Retina (tissue), 1 donor: ENCODE measurements around the gene MBD6.
"Not testable (repeated sequence)": the region's sequence is repeated elsewhere in the genome, so short reads cannot be mapped to it uniquely, and the experiment has no call there.

Experiments
- DNase-seq: peaks from one replicate; pipeline ENCODE4 v3.0.0-alpha.2; 2016

MBD6 gene

DNA sequence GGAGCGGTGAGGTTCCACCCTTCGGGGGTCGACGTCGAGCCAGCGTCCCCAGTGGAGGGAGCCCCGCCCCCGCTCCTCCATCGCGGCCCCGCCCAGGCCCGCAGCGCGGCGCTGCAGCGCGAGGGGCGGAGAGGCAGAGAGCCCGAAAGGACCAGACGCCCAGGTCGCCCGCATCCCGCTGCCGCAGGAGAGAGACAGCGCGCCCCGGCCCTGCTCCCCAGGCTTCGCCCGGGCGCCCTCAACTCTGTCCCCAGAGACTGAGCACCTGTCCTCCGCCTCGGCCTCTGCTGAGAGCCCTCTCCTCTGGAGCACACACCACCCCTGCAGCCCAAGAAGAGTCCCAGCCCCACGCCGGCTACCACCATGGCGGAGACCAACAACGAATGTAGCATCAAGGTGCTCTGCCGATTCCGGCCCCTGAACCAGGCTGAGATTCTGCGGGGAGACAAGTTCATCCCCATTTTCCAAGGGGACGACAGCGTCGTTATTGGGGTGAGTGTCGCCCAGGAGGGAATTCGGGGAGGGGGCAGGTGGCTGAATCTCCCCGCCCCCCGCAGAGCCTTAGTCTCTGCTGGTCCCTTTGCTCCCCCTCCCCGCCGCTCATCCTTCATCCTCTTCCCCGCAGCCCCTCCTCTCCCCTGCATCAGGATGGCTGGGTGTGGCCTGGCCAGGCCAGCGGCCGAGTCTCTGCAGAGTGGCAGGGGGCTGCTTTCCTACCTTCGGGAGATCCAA, 27.5 kb downstream of the MBD6 start, which contains the start of gene KIF5A:
Gene KIF5A, plus strand, starts transcription at position 136 of the 732 bp plus-strand sequence. Its CDS starts 228 bp downstream, at position 364.
- peak; percentile 84 for DNase-seq

DNA sequence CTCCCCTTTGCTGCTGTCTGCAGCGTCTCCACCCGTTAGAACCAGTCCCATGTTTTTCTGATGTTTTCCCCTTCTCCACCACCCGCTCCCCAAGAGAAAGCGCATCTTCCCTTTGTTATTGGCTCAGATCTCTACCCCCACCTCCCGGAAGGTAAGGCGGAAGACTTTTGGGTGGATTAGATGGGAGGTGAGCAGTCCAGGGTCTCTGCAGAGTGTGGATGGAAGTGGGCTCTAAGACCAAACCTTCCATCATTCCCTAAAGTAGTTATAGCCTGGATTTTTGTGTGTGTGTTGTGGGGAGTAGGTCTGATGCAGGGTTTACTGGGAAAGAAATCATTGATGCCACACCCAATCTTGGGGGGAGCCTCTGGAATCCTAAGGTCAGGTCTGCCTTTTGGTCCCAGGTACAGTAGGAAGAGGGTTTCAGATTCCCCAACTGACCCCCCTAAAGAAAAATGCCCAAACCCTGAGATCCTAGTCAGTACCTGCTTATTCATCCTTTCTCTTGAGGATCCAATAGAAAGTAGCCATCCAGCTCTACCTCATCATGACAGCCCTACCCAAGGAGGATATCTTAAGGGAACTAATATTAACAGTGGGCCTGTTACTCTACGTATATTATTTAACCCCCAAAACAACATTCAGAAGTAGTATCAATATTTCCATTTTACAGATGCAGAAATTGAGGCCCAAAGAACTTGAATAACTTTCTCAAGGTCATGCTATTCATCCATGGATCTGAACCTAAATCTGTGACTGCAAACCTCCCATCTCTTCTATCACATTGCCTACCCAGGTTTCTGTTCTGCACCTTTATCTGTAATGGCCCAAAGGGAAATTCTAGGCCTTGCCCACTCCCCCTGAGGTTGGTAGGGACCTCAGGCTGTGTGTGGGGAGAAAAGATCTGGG, 28.3 kb downstream of the MBD6 start:
- DNase-seq = peak; percentile 35

DNA sequence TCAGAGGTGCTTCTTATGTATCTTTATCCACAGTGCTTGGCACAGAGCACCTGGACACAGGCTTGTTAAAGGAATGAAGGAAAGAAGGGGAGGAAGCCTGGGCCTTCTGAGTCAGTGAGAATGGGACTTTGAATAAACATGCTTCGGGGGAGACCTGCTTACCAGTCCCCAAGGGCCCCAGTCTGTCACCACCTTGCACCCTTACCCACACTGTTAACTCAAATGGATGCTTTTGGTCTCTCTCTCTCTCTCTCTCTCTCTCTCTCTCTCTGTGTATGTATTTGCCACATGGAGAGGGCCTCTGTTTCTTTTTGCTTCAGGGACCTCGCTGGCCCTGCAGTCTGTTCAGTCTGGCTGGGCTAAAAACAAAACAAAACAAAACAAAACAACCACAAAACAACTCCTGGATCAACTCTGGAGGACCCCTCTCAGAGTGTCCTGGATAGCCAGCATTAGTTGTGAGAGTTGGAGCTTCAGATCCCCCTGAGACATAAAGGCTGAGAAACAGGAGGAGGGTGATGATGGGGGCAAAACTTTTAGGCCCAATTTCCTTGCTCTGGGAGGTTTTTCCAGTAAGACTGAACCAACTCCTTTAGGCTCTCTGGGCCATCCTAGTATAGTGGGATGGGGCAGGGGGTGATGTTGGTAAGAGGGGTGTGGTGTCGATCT, 29.1 kb downstream of the MBD6 start:
- DNase-seq = no peak

DNA sequence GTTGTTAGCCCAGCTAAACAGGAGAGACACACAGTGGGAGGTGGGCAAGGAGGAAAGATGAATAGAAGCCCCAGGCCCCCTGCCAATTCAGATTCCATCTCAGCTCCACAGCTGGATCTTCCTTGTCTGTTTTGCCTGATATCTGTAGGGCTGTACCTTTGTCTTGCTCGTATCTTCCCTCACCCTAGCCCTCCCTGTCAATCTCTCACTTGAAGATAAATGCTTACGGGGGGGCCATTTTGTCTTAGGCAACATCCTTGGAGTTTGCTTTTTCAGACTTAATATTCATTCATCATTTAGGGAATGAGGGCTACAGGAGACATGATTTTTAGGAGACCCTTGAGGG, 29.7 kb downstream of the MBD6 start:
- DNase-seq = no peak

DNA sequence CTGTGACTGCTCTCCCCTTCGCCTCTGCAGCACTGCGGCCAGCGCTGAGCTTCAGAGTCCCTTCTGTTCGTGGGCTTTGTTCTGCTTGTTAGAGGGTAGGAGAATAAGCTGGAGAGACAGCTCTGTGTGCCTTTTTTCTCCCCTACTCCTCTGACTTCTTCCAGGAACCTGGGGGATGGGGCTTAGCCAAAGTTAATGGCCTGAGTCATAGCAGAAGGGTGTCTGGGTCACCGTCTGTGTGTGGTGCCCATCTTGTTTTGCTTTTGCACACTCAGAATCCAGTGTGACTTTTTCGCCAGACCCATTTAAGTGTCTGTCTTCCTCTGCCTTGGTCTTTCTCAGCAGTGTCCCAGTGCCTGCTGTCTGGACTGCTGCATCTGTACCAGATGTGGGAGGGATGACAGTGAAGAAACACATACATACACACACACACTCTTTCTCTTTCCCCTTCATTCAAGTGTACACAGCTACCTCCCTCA, 30.2 kb downstream of the MBD6 start:
- DNase-seq = peak; percentile 41

DNA sequence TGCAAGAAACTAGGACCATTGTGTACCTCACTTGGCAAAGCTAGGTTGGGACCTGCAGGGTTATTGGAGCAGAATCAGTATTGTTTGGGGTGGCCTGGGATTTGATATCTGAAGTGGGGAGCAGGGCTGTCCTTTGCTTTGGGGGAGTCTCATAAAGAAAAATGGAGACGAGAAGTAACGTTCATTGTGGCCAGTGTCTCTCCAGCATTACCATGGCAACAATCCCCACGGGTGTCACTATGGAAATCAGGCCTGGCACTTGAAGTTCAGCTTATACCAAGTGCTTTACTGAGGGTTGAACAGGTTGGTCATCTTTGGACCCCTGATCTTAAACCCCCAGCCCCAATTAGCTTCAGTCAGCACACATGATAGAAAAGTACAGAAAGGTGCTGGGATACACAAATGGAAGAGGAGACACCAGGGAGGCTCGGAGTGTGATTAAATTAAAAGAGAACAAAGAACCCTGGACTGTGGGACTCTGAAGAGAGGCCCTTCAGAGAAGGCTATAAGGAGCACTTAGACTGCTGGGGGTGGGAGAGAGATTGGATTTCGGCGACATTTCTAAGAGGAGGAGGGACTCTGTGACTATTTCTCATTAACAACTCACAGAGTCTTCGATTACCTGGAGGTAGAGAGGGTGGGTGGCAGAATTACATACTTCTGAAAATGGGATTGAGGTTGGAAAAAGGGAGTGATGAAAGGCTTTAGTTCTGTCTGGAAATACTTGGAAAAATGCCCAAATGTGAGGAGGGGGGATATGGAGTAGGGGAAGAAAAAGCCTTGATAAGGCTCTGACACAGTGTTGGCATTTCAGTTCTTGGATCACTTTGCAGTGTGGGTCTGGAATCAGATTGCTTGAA, 30.9 kb downstream of the MBD6 start:
- DNase-seq = peak; percentile 47

DNA sequence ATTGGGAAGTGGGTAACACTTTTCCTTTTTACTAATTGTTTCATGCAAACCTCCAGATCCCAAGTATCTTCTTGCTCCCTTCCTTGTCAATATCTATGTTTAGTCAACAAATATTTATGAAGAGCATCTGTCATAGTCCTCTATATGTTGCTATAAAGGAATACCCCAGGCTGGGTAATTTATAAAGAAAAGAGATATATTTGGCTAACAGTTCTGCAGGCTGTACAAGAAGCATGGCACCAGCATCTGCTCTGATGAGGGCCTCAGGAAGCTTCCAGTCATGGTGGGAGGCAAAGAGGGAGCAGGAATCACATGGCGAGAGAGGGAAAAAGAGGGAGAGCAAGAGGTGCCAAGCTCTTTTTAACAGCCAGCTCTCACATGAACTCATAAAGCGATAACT, 31.8 kb downstream of the MBD6 start:
- DNase-seq = no peak

DNA sequence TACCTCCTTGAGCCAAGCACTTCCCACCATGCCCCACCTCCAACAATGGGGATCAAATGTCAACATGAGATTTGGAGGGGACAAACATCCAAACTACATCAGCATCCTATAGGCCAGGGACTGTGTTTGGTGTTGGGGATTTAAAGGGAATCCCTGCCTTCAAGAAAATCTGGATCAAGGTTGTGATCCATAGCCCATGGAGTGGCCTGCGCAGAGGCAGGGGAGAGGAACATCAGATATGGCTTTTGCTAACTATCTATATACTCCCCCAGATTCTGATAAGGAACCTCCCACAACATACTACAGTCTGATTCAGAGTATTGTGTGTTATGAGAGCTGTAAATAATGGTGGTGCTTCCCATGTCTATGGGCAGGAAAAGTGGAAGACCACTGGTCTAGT, 32.3 kb downstream of the MBD6 start:
- no peak for DNase-seq

DNA sequence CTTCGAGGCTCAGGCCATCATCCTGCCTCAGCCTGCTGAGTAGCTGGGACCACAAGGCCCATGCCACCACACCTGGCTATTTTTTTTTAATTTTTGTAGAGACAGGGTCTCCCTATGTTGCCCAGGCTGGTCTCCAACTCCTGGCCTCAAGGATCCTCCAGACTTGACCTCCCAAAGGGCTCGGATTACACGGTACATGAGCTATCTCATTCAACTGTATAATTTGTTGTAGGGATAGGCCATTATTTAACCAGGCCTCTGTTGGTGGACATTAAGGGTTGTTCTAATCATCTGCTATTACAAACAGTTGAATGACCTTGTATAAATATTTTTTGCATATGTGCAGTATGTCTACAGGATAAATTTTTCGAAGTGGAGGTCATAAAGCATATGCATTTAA, 36.2 kb downstream of the MBD6 start:
- no peak for DNase-seq

DNA sequence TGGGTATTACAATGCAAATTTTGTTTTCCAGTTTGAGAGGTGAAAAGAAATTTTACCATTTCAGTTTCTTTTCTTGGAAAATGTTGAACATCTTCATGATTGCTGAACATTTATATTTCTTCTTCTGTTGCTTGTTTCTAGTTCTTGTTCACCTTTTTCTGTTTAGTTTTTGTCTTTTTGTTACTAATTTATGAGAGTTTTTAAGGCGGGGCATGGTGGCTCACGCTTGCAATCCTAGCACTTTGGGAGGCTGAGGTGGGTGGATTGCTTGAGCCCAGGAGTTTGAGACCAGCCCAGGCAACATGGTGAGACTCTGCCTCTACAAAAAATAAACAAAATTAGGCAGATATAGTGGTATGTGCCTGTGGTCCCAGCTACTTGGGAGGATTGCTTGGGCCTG, 37.9 kb downstream of the MBD6 start:
- no peak for DNase-seq

DNA sequence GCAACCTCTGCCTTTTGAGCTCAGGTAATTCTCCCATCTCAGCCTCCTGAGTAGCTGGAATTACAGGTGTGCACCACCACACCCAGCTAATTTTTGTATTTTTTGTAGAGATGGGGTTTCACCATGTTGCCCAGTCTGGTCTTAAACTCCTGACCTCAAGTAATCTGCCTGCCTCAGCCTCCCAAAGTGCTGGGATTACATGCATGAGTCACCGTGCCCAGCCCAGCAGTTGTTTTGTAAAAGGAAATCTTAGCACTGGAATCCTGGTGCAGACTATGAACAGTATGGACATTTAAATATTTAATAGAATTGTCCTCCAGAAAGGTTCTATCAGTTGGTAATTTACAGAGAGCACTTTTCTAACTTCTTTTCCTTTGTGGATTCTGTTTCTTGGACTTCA, 38.5 kb downstream of the MBD6 start:
- not testable (repeated sequence) for DNase-seq

DNA sequence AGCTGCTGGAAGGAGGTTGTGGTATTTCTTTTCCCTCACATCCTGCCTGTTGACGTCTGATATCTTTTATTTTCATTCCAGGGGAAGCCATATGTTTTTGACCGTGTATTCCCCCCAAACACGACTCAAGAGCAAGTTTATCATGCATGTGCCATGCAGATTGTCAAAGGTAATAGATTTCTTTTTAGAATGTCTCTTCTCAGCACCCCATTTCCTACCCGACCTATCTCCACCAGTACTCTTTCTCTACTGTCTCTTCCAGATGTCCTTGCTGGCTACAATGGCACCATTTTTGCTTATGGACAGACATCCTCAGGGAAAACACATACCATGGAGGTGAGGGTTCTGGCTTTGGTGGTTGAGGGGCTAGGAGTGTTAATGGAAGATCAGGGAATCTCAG, 40.7 kb downstream of the MBD6 start:
- DNase-seq = no peak

DNA sequence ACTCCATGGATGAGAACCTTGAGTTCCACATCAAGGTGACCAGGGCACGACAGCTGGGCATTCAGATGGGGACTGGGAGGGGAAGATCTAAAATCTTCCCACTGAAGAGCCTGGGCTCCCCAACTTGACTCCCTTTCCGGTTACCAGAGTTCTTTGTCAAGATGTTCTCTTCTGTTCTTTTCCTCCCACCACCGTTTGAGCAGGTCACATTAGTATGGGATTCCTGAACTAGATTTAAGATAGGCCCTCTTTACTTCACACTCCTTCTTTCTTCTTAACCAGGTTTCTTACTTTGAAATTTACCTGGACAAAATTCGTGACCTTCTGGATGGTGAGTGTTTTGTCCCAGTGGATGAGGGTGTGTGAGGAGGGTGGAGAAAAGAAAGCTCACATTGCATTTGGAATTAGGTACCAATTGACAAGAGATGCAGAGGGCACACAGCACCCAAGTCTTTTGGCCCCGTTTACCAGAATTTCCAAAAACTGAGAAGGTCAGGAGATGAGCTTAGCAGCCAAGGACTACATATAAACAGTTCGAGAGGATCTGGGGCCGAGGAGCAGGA, 41.6 kb downstream of the MBD6 start:
- no peak for DNase-seq

DNA sequence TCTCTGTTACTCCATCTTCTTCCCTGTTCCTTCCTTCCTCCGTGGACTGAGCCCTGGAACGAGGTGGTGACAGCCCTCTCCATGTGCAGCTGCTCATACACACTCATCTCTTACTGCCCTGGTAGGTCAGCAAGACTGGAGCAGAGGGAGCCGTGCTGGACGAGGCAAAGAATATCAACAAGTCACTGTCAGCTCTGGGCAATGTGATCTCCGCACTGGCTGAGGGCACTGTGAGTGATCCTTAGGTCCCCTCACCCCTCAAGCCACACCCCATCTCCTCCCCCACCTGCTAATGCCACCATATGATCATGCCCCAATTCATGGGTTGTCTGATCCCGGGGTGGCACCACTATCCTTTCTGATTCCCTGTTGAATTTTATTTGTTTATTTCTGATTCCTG, 46.2 kb downstream of the MBD6 start:
- DNase-seq = no peak

DNA sequence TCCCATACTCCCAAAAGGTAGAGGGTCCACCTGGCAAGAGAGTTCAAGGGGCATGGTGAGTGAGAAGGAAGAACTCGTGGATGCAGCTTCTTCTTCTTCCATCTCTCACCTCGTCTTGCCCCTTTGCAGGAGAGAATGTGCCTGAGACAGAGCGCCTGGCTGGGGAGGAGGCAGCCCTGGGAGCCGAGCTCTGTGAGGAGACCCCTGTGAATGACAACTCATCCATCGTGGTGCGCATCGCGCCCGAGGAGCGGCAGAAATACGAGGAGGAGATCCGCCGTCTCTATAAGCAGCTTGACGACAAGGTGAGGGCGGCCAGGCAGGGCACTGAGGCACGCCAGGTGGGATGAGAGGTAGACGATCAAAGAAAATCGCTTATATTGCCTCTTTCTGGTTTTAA, 47.2 kb downstream of the MBD6 start:
- DNase-seq = no peak

DNA sequence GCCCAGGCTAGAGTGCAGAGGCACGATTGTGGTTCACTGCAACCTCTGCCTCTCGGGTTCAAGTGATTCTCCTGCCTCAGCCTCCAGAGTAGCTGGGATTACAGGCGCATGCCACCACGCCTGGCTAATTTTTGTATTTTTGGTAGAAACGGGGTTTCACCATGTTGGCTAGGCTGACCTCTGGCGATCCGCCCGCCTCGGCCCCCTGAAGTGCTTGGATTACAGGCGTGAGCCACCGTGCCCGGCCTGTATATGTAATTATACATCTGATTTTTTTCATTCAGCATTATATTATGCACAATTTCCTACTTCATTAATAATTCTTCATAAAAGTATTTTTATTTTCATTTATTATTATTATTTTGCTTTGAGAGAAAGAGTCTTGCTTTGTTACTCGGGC, 47.8 kb downstream of the MBD6 start:
- not testable (repeated sequence) for DNase-seq

DNA sequence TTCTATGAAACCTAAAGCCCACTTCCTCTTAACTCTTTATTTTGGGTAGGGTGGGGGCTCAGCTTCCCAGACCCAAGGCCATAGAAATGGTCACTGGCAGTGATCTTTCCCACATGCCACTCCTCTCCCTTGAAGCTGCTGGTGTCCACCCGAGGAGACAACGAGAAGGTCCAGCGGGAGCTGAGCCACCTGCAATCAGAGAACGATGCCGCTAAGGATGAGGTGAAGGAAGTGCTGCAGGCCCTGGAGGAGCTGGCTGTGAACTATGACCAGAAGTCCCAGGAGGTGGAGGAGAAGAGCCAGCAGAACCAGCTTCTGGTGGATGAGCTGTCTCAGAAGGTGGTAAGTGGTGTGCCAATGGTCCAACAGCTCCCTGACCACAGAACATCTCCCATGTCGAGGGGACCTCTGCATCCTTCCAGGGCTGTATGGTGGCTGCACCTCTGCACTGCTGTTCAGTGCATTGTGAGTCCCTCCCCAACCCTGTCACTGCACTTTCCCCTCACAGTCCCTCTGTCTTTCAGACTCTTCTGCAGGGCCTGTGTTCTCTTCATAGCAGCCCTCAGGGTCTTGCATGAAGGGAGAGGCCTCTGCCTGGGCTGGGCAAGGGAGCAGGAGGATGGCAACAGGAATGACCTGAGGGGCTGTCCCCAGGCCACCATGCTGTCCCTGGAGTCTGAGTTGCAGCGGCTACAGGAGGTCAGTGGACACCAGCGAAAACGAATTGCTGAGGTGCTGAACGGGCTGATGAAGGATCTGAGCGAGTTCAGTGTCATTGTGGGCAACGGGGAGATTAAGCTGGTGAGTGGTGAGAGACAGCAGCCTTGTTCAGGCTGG, 49.5 kb downstream of the MBD6 start:
- no peak for DNase-seq

DNA sequence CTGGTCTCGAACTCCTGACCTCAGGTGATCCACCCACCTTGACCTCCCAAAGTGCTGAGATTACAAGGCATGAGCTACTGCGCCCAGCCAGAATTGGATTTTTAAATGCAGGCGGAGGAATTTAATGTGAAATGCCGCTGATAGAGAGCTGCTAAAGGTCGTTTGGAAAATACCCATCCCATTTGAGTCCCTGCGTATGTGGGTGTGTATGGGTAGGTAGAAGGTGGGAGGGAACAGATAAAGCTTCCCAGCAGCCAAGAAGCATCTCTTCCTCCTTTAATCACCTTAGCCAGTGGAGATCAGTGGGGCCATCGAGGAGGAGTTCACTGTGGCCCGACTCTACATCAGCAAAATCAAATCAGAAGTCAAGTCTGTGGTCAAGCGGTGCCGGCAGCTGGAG, 52.2 kb downstream of the MBD6 start:
- DNase-seq = no peak

DNA sequence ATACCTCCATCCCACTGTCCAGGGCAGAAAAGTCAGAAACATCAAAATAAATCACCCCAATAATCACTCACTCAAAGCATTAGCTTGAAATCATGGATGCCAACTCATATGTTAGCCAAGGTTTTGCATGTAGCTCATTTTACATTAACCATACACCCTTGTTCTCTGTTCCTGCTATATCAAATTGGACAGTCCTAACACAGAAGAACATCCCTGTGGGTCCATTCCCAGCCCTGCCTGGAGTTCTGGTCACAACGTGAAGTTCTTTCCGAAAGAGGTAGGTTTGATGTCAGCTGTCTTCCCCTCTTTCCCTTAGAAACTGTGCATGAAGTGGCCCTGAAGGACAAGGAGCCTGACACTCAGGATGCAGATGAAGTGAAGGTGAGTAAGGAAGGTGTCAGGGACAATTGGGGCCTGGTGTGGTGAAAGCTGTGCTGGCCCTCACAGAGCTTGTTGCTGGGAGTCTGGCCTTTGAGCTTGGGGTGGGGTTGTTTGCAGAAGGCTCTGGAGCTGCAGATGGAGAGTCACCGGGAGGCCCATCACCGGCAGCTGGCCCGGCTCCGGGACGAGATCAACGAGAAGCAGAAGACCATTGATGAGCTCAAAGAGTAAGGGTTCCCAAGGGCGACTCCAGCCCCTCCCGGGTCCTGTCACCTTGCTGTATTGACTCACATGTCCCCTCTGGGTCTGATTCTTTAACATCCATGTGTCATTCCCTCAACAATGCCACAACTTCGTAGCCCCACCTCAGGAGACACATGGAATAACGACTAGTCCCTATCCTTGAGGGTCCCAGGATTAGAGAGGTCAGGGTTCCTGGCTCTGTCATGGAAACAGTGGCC, 53.4 kb downstream of the MBD6 start:
- no peak for DNase-seq

DNA sequence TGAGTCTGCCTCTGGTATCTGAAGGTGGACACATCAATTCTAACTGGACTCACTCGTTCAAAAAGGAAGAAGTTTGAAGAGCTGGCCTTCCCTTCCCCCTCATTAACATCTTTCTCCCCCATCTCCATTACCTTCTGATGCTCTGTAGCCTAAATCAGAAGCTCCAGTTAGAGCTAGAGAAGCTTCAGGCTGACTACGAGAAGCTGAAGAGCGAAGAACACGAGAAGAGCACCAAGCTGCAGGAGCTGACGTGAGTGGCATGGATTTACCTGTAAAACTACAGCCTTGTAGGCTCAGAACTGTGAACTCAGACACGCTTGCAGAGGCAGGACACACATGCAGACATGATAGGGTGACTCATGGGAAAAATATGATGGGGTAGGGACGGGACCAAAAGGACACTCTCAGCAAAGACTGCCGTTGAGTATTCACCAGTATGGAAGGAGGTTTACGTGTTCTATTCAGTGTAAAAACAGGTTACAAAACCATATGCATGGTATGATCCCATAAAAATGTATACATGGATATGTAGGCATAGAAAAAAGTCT, 54.1 kb downstream of the MBD6 start:
- no peak for DNase-seq
